Pancreas (tissue), 10 donors: ENCODE results near the gene NINJ1. TPM values are rescaled to one million over a fixed set of nuclear protein-coding genes. Genes with fewer than 3 reads are reported as not detected.

Experiments used
- ATAC-seq, 4 donors: fragments of 200-7000 bp; cut with Tn5 transposase; one replicate each; pipeline versions ENCODE4 v1.8.0 to v1.9.1; 2020; ENCODE audit warnings: mild to moderate bottlenecking in 4 of 4, moderate library complexity in 4 of 4
- DNase-seq, 6 donors: peaks; one replicate each; pipeline ENCODE4 v3.0.0-alpha.2; 2020
- FAIRE-seq: peaks from 2 replicates; lab custom pipeline; 2012; peaks lifted over from hg19 to GRCh38; lab: Jason Lieb, UNC
- H3K27ac ChIP-seq, 4 donors: fragments of 200-600 bp; sonication (generic); 1 replicate in 3 of 4; 2 replicates in 1 of 4; pipeline versions ENCODE4 v1.5.0 to v1.8.0; 2020
- H3K27me3 ChIP-seq, 4 donors: fragments of 200-600 bp; one replicate each; pipeline ENCODE4 v1.8.0; 2021
- H3K36me3 ChIP-seq, 3 donors: fragments of 200-600 bp; sonication (generic) in 1 of 3; one replicate each; pipeline versions ENCODE4 v1.5.0 to v1.8.0; 2020 to 2021
- H3K4me1 ChIP-seq, 3 donors: fragments of 200-600 bp; one replicate each; pipeline ENCODE4 v1.8.0; 2021
- H3K4me3 ChIP-seq, 4 donors: fragments of 200-600 bp; sonication (generic) in 2 of 4; one replicate each; pipeline versions ENCODE4 v1.5.0 to v1.8.0; 2020 to 2021
- H3K9me3 ChIP-seq, 4 donors: fragments of 200-600 bp; one replicate each; pipeline ENCODE4 v1.8.0; 2021
- CTCF ChIP-seq, 4 donors: fragments of 200-600 bp; sonication (generic) in 3 of 4; IDR thresholded peaks; one replicate each; pipeline versions ENCODE4 v1.5.0 to v1.8.0; 2021; ENCODE audit warnings: antibody characterized with exemption in 4 of 4
- WGBS, 2 donors: extraction: QIAGEN DNeasy Blood & Tissue Kit; methylation state at CpG; one replicate each; pipeline ENCODE4 v1.1.7; 2013; 5-methylcytosine and 5-hydroxymethylcytosine counted together
- intact Hi-C, 3 donors: fragments of 100-400 bp; cut with DNase I; formaldehyde crosslinking; loops; one replicate each; pipeline versions ENCODE4 v1.11.1 to v1.14.2; 2022
- polyA plus RNA-seq, 2 donors: library from polyadenylated mRNA; stranded (reverse); fragments of 200-250 nt; gene quantifications; one replicate each; pipeline ENCODE4 v1.2.3, GENCODE V29; 2013
- total RNA-seq, 6 donors: library from RNA; stranded (reverse); fragmentation: NEBNext Ultra II Directional in 4 of 6; extraction: Animal tissue kit (Norgen Biotek cat#: 25700) in 4 of 6; gene quantifications; one replicate each; pipeline versions ENCODE4 v1.2.1 to v1.2.4, GENCODE V29; 2021 to 2023
- donor health status: healthy with polysubstance abuse.
- donor health status: DM: no; HTN: no; CAD: no; lungs with moderate emphysema.
- donor health status: DM: no; HTN: no; CAD: no.
- donor health status: control.
- donor health status: control.
- donor health status: Bipolar disorder and iron deficiency.
- donor health status: DM: yes; HTN: yes; CAD: no.
- donor health status: DM: no; HTN: no; CAD: no.
- donor health status: DM: no; HTN: no; CAD: no.
- donor health status: DM: yes; HTN: yes; CAD: no.

The NINJ1 gene
- total and polyA plus RNA-seq, 8 donors = 15.6 to 33.2 (median 21.3) TPM

- ATAC-seq (no peak), DNase-seq (peak in 1 of 6 donors; percentile 14), FAIRE-seq (no peak)
- intact Hi-C loops = no loop called here
- peak overlapping the region in 2 of 4 donors; percentile 92 to 94 for H3K4me3 ChIP-seq
- H3K36me3 ChIP-seq = no peaks in the 10 kb centered on the region
- no peaks in the 10 kb centered on the region for H3K9me3 ChIP-seq
- 87 to 91% methylated on average over 13 of the region's 13 CpGs for WGBS, 2 donors
- H3K27me3 ChIP-seq = no peaks in the 10 kb centered on the region
- H3K27ac ChIP-seq = peak overlapping the region in 2 of 4 donors; percentile 94 to 95
- TF ChIP-seq CTCF (IDR thresholded peaks at IDR 0.05) = no peak
- peaks cover 16 to 35% (median 20%) of the 10 kb centered on the region in 3 donors for H3K4me1 ChIP-seq
Observed at GRCh38 chr9:93131599-93132286, 2.3 kb downstream of the NINJ1 start.

- ATAC-seq = no peak
- TF ChIP-seq CTCF (IDR thresholded peaks at IDR 0.05) = no peak
- intact Hi-C loops = no loop called here
- Histone ChIP-seq H3K4me3 (no peak overlapping the region), H3K27ac (peak overlapping the region in 1 of 4 donors; percentile 47), H3K36me3 (no peaks in the 10 kb centered on the region), H3K9me3 (no peaks in the 10 kb centered on the region), H3K27me3 (no peaks in the 10 kb centered on the region), H3K4me1 (peaks cover 14 to 33% (median 20%) of the 10 kb centered on the region in 3 donors)
- peak in 3 of 6 donors; percentile 36 to 59 (median 59) for DNase-seq
- 63 to 70% methylated on average over 15 of the region's 15 CpGs for WGBS, 2 donors
- no peak for FAIRE-seq
Observed at GRCh38 chr9:93130861-93131481, 3.1 kb downstream of the NINJ1 start.

GRCh38 chr9:93129691-93130500 lies 4.2 kb downstream of the NINJ1 start:
- FAIRE-seq (no peak), ATAC-seq (no peak), DNase-seq (peak in 2 of 6 donors; percentile 20 to 62)
- H3K27me3 ChIP-seq = no peaks in the 10 kb centered on the region
- intact Hi-C loops = no loop called here
- H3K4me1 ChIP-seq = peaks cover 10 to 26% (median 18%) of the 10 kb centered on the region in 3 donors
- H3K9me3 ChIP-seq = no peaks in the 10 kb centered on the region
- peaks cover 0 to 10% (median 0%) of the 10 kb centered on the region in 3 donors for H3K36me3 ChIP-seq
- no peak overlapping the region for H3K4me3 ChIP-seq
- 66 to 81% methylated on average over 11 of the region's 11 CpGs for WGBS, 2 donors
- H3K27ac ChIP-seq = no peak overlapping the region
- TF ChIP-seq CTCF (IDR thresholded peaks at IDR 0.05) = no peak

- no peak for TF ChIP-seq CTCF (IDR thresholded peaks at IDR 0.05)
- Histone ChIP-seq H3K27me3 (no peaks in the 10 kb centered on the region), H3K9me3 (no peaks in the 10 kb centered on the region), H3K27ac (no peak overlapping the region), H3K4me3 (no peak overlapping the region), H3K4me1 (peaks cover 6 to 23% (median 15%) of the 10 kb centered on the region in 3 donors), H3K36me3 (peaks cover 0 to 14% (median 0%) of the 10 kb centered on the region in 3 donors)
- DNase-seq (peak in 2 of 6 donors; percentile 22 to 58), ATAC-seq (no peak), FAIRE-seq (no peak)
- 65 to 78% methylated on average over 8 of the region's 8 CpGs for WGBS, 2 donors
- intact Hi-C loops = no loop called here
Observed at GRCh38 chr9:93129286-93129685, 4.8 kb downstream of the NINJ1 start.
